H1 (cell line): ENCODE results near the gene RBM8A. TPM values are rescaled to one million over a fixed set of nuclear protein-coding genes. Genes with fewer than 3 reads are reported as not detected.
A peak's percentile ranks its signal among the peaks of the same experiment; 100 is the strongest.

Experiments
- ATF2 ChIP-seq: IDR thresholded peaks from 2 replicates; pipeline ENCODE4 v1.6.1; 2012; ENCODE audit warnings: low read length, inconsistent platforms
- ATF3 ChIP-seq: IDR thresholded peaks from 2 replicates; pipeline ENCODE4 v1.6.1; 2011; ENCODE audit warnings: low read depth, mild to moderate bottlenecking, low read length; ENCODE audit not compliant: insufficient read depth
- BRCA1 ChIP-seq: IDR thresholded peaks from 2 replicates; pipeline ENCODE4 v1.6.1; 2012; ENCODE audit warnings: low read depth, low read length, improper control_type of control experiment
- CTCF ChIP-seq, 3 experiments: IDR thresholded peaks; 1 replicate in 2 of 3; 2 replicates in 1 of 3; pipeline versions ENCODE4 v1.5.1 to v1.6.1; 2011; ENCODE audit warnings: low read length in 3 of 3, mild to moderate bottlenecking in 3 of 3, inconsistent platforms in 2 of 3, low read depth in 1 of 3, moderate library complexity in 1 of 3; ENCODE audit not compliant: insufficient read depth in 1 of 3; ENCODE audit errors: control extremely low read depth in 1 of 3
- EP300 ChIP-seq, 2 experiments: IDR thresholded peaks; 1 replicate in 1 of 2; 2 replicates in 1 of 2; pipeline ENCODE4 v1.6.1; 2011 to 2012; ENCODE audit warnings: low read depth in 2 of 2, low read length in 2 of 2, mild to moderate bottlenecking in 2 of 2, borderline replicate concordance in 1 of 2, inconsistent platforms in 1 of 2, moderate library complexity in 1 of 2
- HDAC6 ChIP-seq: IDR thresholded peaks from one replicate; pipeline ENCODE4 v1.7.1; 2012; ENCODE audit warnings: low read depth, mild to moderate bottlenecking, inconsistent platforms, low read length, moderate library complexity
- JUND ChIP-seq: IDR thresholded peaks from 2 replicates; pipeline ENCODE4 v1.6.1; 2011; ENCODE audit warnings: mild to moderate bottlenecking, improper control_type of control experiment, low read length
- KDM4A ChIP-seq: IDR thresholded peaks from one replicate; pipeline ENCODE4 v1.7.1; 2012; ENCODE audit warnings: low read depth, mild to moderate bottlenecking, moderate library complexity, low read length, inconsistent platforms; ENCODE audit not compliant: severe bottlenecking
- NANOG ChIP-seq: IDR thresholded peaks from 2 replicates; pipeline ENCODE4 v1.6.1; 2011; ENCODE audit warnings: low read length, low read depth, mild to moderate bottlenecking, inconsistent platforms; ENCODE audit not compliant: insufficient read depth, poor library complexity, severe bottlenecking
- NRF1 ChIP-seq: IDR thresholded peaks from 2 replicates; pipeline ENCODE4 v1.6.1; 2011; ENCODE audit warnings: mild to moderate bottlenecking, low read depth, low read length, improper control_type of control experiment
- POLR2A ChIP-seq, 2 experiments: IDR thresholded peaks; 1 replicate in 1 of 2; 2 replicates in 1 of 2; pipeline ENCODE4 v1.6.1; 2011; ENCODE audit warnings: low read depth in 2 of 2, low read length in 2 of 2, mild to moderate bottlenecking in 2 of 2; ENCODE audit errors: control extremely low read depth in 1 of 2
- POLR2AphosphoS5 ChIP-seq: IDR thresholded peaks from 2 replicates; pipeline ENCODE4 v1.6.1; 2011; ENCODE audit warnings: low read depth, low read length
- RAD21 ChIP-seq, 2 experiments: IDR thresholded peaks in 1 of 2; conservative IDR thresholded peaks in 1 of 2; 2 replicates each; pipeline ENCODE4 v1.6.1; 2011; ENCODE audit warnings: low read depth in 2 of 2, low read length in 2 of 2, improper control_type of control experiment in 1 of 2, inconsistent platforms in 1 of 2, mild to moderate bottlenecking in 1 of 2, moderate library complexity in 1 of 2
- SIRT6 ChIP-seq: IDR thresholded peaks from one replicate; pipeline ENCODE4 v1.7.1; 2012; ENCODE audit warnings: low read length, inconsistent platforms
- SP1 ChIP-seq: IDR thresholded peaks from 2 replicates; pipeline ENCODE4 v1.6.1; 2011; ENCODE audit warnings: low read depth, low read length
- YY1 ChIP-seq: IDR thresholded peaks from 2 replicates; pipeline ENCODE4 v1.6.1; 2011; ENCODE audit warnings: low read depth, mild to moderate bottlenecking, low read length
- polyA plus RNA-seq, 7 experiments: library from polyadenylated mRNA; depleted of rRNA in 3 of 7; stranded (reverse) in 5 of 7; unstranded in 2 of 7; fragments of >200 nt in 5 of 7; fragments of 200-250 nt in 2 of 7; gene quantifications; 1 replicate in 5 of 7; 2 replicates in 1 of 7; 4 replicates in 1 of 7; pipeline versions ENCODE4 v1.2.1 to v1.2.3, GENCODE V29; 2011 to 2013; ENCODE audit warnings: missing spikeins in 2 of 7, mixed read lengths in 2 of 7
- total RNA-seq: library from RNA; stranded (reverse); fragmentation: NEBNext Ultra II Directional; extraction: Animal tissue kit (Norgen Biotek cat#: 25700); gene quantifications from 2 replicates; pipeline ENCODE4 v1.2.1, GENCODE V29; 2021

The RBM8A gene
- total and polyA plus RNA-seq, 2 of the 8 experiments (the other 6 are each of a cell fraction or from before 2014, with no cell fraction given), result 125 to 216 TPM

- no peak for TF ChIP-seq CTCF (IDR thresholded peaks at IDR 0.05; ENCODE audit: control extremely low read depth in 1 of 3, insufficient read depth in 1 of 3, low read depth in 1 of 3, low read length in 3 of 3)
- TF ChIP-seq KDM4A, result peak; percentile 54
- no peak for TF ChIP-seq HDAC6
- TF ChIP-seq RAD21 (IDR thresholded peaks at IDR 0.05 in 1 of 2, conservative IDR thresholded peaks at IDR 0.05 in 1 of 2; ENCODE audit: low read depth in 2 of 2, low read length in 2 of 2), result no peak; a peak in 1 of 4 replicates
- TF ChIP-seq YY1, result 0 out of 2 replicates have a peak, but pooled peaks have one; percentile 42
- no peak for TF ChIP-seq POLR2A (IDR thresholded peaks at IDR 0.05; ENCODE audit: control extremely low read depth in 1 of 2, low read depth in 2 of 2, low read length in 2 of 2)
- TF ChIP-seq BRCA1, result no peak
- no peak for TF ChIP-seq ATF3
- no peak for TF ChIP-seq JUND
- TF ChIP-seq POLR2AphosphoS5, result no peak
- TF ChIP-seq NRF1, result no peak
- no peak for TF ChIP-seq SIRT6
- no peak for TF ChIP-seq ATF2
- TF ChIP-seq NANOG, result no peak
- TF ChIP-seq SP1, result peak; percentile 87
- no peak for TF ChIP-seq EP300 (IDR thresholded peaks at IDR 0.05; ENCODE audit: borderline replicate concordance in 1 of 2, low read depth in 2 of 2, low read length in 2 of 2)
Observed at GRCh38 chr1:145957443-145958319, 30.4 kb upstream of the RBM8A start, which contains the start of gene LIX1L (continued).
